Panc1 (cell line): ENCODE measurements around the gene SMARCB1. TPM values are rescaled to one million over a fixed set of nuclear protein-coding genes. Genes with fewer than 3 reads are reported as not detected.

ENCODE experiments used
- ATAC-seq: fragments of 200-7000 bp; cut with Tn5 transposase; 2 replicates; pipeline ENCODE4 v1.9.1; 2020; ENCODE audit warnings: mild to moderate bottlenecking, moderate library complexity
- BruUV-seq: library from RNA; stranded (reverse); fragments of 400-500 nt; replicated peaks from 2 replicates; lab custom pipeline; 2021; lab: Mats Ljungman, UMichigan
- CTCF ChIA-PET: fragments of 300-600 bp; sonication (Branson Sonifier 250); formaldehyde crosslinking; loops from one replicate; lab custom pipeline; 2022; ENCODE audit warnings: antibody characterized with exemption; lab: Charles Lee
- POLR2A ChIA-PET: fragments of 300-600 bp; sonication (Branson Sonifier 250); formaldehyde crosslinking; loops from one replicate; lab custom pipeline; 2022; ENCODE audit warnings: antibody characterized with exemption; lab: Charles Lee
- DNase-seq: peaks from one replicate; pipeline ENCODE4 v3.0.0-alpha.2; 2010; ENCODE audit warnings: low read depth, low spot score
- H3K27ac ChIP-seq: 2 replicates; pipeline ENCODE4 v1.5.1; 2011; ENCODE audit warnings: mild to moderate bottlenecking, low read length, inconsistent platforms
- H3K27me3 ChIP-seq: fragments of 200-500 bp; sonication (Bioruptor generic); 2 replicates; pipeline ENCODE4 v1.6.0; 2014; ENCODE audit warnings: low read length, inconsistent platforms; ENCODE audit not compliant: control insufficient read depth, insufficient read depth
- H3K36me3 ChIP-seq: fragments of 200-500 bp; sonication (Bioruptor generic); 2 replicates; pipeline ENCODE4 v1.5.1; 2014; ENCODE audit warnings: inconsistent platforms, mild to moderate bottlenecking, low read length, moderate library complexity; ENCODE audit not compliant: control insufficient read depth, insufficient read depth
- H3K4me1 ChIP-seq: 2 replicates; pipeline ENCODE4 v1.5.1; 2011; ENCODE audit warnings: inconsistent platforms, mild to moderate bottlenecking, low read length, moderate library complexity; ENCODE audit not compliant: control insufficient read depth, insufficient read depth
- H3K4me3 ChIP-seq, 2 experiments: 2 replicates each; pipeline ENCODE4 v1.5.1; 2011 to 2012; ENCODE audit warnings: low read depth in 2 of 2, low read length in 2 of 2, mild to moderate bottlenecking in 2 of 2, inconsistent platforms in 1 of 2, moderate library complexity in 1 of 2
- H3K9me3 ChIP-seq: fragments of 200-500 bp; sonication (Bioruptor generic); 2 replicates; pipeline ENCODE4 v1.5.1; 2014; ENCODE audit warnings: low read depth, mild to moderate bottlenecking, inconsistent platforms, low read length, moderate library complexity; ENCODE audit not compliant: control insufficient read depth, insufficient read depth
- POLR2AphosphoS5 ChIP-seq: IDR thresholded peaks from 2 replicates; pipeline ENCODE4 v1.6.1; 2012; ENCODE audit warnings: mild to moderate bottlenecking, low read depth, low read length, moderate library complexity
- SIN3A ChIP-seq: IDR thresholded peaks from 2 replicates; pipeline ENCODE4 v1.6.1; 2012; ENCODE audit warnings: low read depth, mild to moderate bottlenecking, low read length, moderate library complexity, borderline replicate concordance; ENCODE audit not compliant: insufficient read depth
- TCF7L2 ChIP-seq: IDR thresholded peaks from 2 replicates; pipeline ENCODE4 v1.6.1; 2011; ENCODE audit warnings: mild to moderate bottlenecking, low read depth, low read length, inconsistent platforms
- in situ Hi-C: cut with HindIII; loops from 2 replicates; pipeline ENCODE4 v1.10.0; 2016; ENCODE audit warnings: low sequenced_read_pairs, low pct_unique_long_range_greater_than_20kb
- intact Hi-C: fragments of 100-400 bp; cut with micrococcal nuclease; formaldehyde crosslinking; loops from one replicate; pipeline ENCODE4 v1.10.0; 2022; ENCODE audit not compliant: unreplicated experiment
- total RNA-seq: library from RNA; stranded (reverse); gene quantifications from one replicate; pipeline ENCODE4 v1.2.1, GENCODE V29; 2021; ENCODE audit not compliant: unreplicated experiment
- TF ChIP-seq, protein P1 (sequence below), 2 experiments: IDR thresholded peaks; 2 replicates each; pipeline ENCODE4 v1.6.1; 2011 to 2012; ENCODE audit warnings: low read depth in 2 of 2, control low read depth in 1 of 2, low read length in 1 of 2, mild to moderate bottlenecking in 1 of 2, moderate library complexity in 1 of 2; ENCODE audit not compliant: insufficient read depth in 1 of 2
- TF ChIP-seq, protein P2 (sequence below): fragments of 450-650 bp; IDR thresholded peaks from 2 replicates; pipeline ENCODE4 v1.5.1; 2017; ENCODE audit warnings: mild to moderate bottlenecking

The SMARCB1 gene
- total RNA-seq, 1 experiment from 2014 or later: 70.2 TPM

DNA sequence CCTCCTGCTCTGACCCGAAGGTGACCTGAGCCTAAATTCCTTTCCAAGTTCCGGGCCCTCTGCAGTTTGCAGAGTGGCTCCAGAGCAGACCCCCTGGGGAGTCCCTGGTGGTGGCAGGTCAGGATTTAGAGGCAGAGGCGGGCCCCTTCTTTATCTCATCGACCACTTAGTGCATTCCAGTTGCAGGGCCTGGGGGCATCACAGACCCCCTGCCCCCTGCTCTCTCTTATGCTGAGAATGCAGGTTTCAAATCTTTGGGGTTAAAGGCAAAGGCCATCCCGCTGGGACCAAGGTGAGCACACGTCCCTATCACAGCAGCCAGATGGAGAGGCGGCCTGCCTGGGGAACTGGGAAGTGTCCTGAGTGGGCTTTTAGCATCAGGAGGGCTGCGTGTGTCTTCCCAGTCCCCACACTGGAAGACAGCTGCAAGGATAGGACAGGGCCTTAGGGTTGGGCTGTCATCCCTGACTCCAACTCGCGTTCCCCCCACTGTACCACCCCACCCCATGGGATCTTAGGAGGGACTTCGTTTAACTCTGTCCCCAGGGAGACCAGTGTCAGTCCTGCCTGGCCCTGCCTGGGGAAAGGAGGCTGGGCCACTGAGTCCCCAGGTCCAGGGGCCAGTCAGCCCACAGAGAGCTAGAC is 40.7 kb downstream of the SMARCB1 start:
- H3K36me3 ChIP-seq: no peaks in the 10 kb centered on the region

DNA sequence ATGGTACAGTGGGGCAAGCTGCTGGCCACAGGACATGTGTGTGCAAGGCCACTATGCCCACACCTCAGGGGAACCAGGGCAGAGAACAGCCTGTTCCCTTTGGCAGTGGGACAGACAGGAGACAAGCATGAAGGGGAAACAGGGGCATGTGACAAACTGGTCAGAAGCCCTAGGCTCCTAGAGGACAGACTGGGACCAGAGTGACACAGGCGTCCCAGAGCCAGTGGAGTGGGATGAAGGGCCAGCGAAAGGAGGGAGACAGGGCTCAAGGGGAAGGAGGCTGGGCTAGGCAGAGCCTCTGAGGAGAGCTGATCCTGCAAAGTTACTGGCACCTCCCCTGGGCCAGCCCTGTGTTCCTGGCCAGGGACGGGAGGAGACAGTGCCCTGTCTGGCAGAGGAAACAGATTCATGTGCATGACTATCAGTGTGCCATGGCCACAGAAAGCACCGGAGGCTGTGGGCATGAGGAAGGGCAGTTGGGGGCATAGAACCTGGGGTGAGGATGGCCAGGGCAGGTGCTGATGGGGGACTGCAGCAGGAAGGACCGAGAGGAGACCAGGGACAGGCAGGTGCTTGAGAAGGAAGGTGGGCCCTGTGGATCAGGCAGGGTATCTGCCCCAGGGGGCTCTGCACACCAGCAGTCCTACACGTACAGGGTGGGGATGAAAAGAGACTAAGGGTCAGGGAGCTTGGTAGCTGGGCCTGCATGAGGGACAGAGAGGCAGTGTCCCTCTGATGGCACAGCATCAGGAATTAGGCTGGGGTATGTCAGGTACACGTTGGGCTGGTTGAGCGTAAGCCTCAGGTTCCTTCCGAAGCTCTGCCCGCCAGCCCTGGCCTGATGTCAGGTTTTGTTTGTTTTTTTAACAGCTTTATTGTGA is 42.3 kb downstream of the SMARCB1 start:
- TSS peak; percentile 41 for BruUV-seq
- no peak for TF ChIP-seq SIN3A
- TF ChIP-seq, protein P1, sequence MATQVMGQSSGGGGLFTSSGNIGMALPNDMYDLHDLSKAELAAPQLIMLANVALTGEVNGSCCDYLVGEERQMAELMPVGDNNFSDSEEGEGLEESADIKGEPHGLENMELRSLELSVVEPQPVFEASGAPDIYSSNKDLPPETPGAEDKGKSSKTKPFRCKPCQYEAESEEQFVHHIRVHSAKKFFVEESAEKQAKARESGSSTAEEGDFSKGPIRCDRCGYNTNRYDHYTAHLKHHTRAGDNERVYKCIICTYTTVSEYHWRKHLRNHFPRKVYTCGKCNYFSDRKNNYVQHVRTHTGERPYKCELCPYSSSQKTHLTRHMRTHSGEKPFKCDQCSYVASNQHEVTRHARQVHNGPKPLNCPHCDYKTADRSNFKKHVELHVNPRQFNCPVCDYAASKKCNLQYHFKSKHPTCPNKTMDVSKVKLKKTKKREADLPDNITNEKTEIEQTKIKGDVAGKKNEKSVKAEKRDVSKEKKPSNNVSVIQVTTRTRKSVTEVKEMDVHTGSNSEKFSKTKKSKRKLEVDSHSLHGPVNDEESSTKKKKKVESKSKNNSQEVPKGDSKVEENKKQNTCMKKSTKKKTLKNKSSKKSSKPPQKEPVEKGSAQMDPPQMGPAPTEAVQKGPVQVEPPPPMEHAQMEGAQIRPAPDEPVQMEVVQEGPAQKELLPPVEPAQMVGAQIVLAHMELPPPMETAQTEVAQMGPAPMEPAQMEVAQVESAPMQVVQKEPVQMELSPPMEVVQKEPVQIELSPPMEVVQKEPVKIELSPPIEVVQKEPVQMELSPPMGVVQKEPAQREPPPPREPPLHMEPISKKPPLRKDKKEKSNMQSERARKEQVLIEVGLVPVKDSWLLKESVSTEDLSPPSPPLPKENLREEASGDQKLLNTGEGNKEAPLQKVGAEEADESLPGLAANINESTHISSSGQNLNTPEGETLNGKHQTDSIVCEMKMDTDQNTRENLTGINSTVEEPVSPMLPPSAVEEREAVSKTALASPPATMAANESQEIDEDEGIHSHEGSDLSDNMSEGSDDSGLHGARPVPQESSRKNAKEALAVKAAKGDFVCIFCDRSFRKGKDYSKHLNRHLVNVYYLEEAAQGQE (IDR thresholded peaks at IDR 0.05; ENCODE audit: insufficient read depth in 1 of 2, low read depth in 2 of 2, low read length in 1 of 2): no peak
- TF ChIP-seq TCF7L2: no peak
- TF ChIP-seq POLR2AphosphoS5: no peak
- TF ChIP-seq, protein P2, sequence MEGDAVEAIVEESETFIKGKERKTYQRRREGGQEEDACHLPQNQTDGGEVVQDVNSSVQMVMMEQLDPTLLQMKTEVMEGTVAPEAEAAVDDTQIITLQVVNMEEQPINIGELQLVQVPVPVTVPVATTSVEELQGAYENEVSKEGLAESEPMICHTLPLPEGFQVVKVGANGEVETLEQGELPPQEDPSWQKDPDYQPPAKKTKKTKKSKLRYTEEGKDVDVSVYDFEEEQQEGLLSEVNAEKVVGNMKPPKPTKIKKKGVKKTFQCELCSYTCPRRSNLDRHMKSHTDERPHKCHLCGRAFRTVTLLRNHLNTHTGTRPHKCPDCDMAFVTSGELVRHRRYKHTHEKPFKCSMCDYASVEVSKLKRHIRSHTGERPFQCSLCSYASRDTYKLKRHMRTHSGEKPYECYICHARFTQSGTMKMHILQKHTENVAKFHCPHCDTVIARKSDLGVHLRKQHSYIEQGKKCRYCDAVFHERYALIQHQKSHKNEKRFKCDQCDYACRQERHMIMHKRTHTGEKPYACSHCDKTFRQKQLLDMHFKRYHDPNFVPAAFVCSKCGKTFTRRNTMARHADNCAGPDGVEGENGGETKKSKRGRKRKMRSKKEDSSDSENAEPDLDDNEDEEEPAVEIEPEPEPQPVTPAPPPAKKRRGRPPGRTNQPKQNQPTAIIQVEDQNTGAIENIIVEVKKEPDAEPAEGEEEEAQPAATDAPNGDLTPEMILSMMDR: no peak
- no peaks in the 10 kb centered on the region for H3K36me3 ChIP-seq
- H3K4me3 ChIP-seq: no peak overlapping the region
- no peaks in the 10 kb centered on the region for H3K4me1 ChIP-seq
- H3K27ac ChIP-seq: no peak overlapping the region
- no peaks in the 10 kb centered on the region for H3K27me3 ChIP-seq
- DNase-seq (no peak), ATAC-seq (no peak)
- intact Hi-C loops: no loop called here
- ChIA-PET POLR2A (no interaction called here), CTCF (no interaction called here)
- no peaks in the 10 kb centered on the region for H3K9me3 ChIP-seq
- in situ Hi-C loops: no loop called here

More for the DNA sequence above, 40.7 kb downstream of the SMARCB1 start:
- no TSS peak for BruUV-seq
- DNase-seq (no peak), ATAC-seq (no peak)
- CTCF ChIA-PET: no interaction called here
- Histone ChIP-seq H3K9me3 (no peaks in the 10 kb centered on the region), H3K4me1 (no peaks in the 10 kb centered on the region), H3K27me3 (no peaks in the 10 kb centered on the region), H3K27ac (no peak overlapping the region), H3K4me3 (no peak overlapping the region)
- TF ChIP-seq SIN3A (no peak), TCF7L2 (no peak), POLR2AphosphoS5 (no peak)
- TF ChIP-seq, protein P2: no peak
- TF ChIP-seq, protein P1 (IDR thresholded peaks at IDR 0.05; ENCODE audit: insufficient read depth in 1 of 2, low read depth in 2 of 2, low read length in 1 of 2): no peak
- in situ Hi-C loops (no loop called here), intact Hi-C loops (no loop called here)
- POLR2A ChIA-PET: no interaction called here
